ENCODE data around the gene SLC22A5. TPM values are rescaled to one million over a fixed set of nuclear protein-coding genes. Genes with fewer than 3 reads are reported as not detected.

Gene SLC22A5
- total and polyA plus RNA-seq, 9 donors, result 5.2 to 37.5 (median 10.4) TPM

DNA sequence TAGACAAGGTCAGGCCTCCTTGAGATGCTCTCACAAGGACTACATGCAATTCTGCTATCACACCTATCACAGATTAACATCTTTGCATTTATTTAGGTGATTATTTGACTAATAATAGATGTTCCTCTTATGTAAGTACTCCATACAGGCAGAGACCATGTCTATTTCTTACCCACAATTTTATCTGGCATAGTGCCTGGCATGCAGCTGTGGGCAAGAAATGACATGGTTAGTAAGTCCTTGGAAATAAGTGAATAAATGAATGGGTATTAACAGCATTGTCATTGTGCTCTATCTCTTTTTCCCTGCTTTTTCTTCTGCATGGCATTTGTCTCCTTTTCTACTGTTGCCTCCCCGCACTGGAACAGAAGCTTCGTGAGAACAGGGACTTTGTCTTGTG lies 49.4 kb downstream of the SLC22A5 start:
- Histone ChIP-seq H3K9me3 (no peaks in the 10 kb centered on the region), H3K27ac (peak overlapping the region in 1 of 2 donors; percentile 12), H3K4me1 (ENCODE audit: insufficient read depth) (peaks cover 22% of the 10 kb centered on the region), H3K36me3 (no peaks in the 10 kb centered on the region), H3K27me3 (no peaks in the 10 kb centered on the region), H3K4me3 (no peak overlapping the region)
- WGBS, 3 donors, result 87 to 96% (median 94%) methylated on average over 2 of the region's 2 CpGs
- peak in 1 of 5 donors; percentile 14 for DNase-seq
- intact Hi-C loops (cut with DNase I), result loop anchor here in 2 of 4 donors (5.0 to 10.0 kb wide), 2 partner anchors 76 to 78 kb away; partner anchors contain the start of gene IRF1 (in 1 of the 2)
- TF ChIP-seq POLR2A (IDR thresholded peaks at IDR 0.05) (no peak), EP300 (IDR thresholded peaks at IDR 0.05) (no peak)
- TF ChIP-seq, protein P1, sequence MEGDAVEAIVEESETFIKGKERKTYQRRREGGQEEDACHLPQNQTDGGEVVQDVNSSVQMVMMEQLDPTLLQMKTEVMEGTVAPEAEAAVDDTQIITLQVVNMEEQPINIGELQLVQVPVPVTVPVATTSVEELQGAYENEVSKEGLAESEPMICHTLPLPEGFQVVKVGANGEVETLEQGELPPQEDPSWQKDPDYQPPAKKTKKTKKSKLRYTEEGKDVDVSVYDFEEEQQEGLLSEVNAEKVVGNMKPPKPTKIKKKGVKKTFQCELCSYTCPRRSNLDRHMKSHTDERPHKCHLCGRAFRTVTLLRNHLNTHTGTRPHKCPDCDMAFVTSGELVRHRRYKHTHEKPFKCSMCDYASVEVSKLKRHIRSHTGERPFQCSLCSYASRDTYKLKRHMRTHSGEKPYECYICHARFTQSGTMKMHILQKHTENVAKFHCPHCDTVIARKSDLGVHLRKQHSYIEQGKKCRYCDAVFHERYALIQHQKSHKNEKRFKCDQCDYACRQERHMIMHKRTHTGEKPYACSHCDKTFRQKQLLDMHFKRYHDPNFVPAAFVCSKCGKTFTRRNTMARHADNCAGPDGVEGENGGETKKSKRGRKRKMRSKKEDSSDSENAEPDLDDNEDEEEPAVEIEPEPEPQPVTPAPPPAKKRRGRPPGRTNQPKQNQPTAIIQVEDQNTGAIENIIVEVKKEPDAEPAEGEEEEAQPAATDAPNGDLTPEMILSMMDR (IDR thresholded peaks at IDR 0.05), result no peak

DNA sequence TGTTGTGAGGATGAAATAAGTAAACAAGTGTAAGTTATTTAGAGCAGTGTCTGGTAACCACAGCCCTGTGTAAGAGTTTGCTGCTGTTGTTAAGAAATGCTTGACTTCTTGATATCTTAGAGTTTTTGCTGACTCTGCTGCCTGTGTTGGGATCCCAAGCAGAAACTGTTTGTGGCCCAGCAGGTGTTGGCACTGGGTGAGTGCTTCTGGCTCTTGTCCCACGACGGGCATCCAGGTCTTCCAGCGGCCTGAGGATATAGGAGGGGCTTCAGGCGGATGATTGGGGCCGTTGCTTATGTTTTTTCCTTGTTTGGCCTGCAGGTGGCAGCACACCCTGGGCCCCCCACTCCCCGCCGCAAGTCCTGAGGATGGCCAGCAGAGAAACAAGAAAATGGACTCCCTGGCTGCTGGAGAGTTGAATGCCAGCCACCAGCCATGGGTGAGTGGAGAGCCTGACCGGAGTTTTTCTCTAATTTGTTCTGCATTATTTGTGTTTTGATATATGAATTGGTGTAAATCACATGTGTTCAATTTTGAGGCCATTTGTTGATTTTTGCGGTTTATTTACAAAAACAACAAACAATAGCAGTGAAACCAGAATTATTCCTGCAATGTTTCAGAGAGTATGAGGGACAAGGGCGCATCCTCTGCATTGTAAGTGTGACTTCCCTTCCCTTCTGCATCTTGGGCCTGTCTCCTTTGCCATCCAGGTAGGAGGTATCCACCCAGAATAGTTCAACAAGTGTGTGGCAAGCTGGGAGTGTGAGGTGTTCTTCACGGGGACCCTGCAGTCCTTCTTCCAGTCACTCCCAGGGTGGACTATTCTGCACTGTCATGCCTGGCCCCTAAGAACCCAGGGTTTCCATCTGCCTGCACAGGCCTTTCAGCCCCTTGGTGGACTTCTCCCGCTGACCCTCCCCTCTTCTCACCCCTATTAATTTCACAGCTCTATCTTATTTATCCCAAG lies 50.3 kb downstream of the SLC22A5 start:
- Histone ChIP-seq H3K36me3 (no peaks in the 10 kb centered on the region), H3K9me3 (no peaks in the 10 kb centered on the region), H3K4me1 (ENCODE audit: insufficient read depth) (peaks cover 25% of the 10 kb centered on the region), H3K27ac (peak overlapping the region in 1 of 2 donors; percentile 12), H3K4me3 (no peak overlapping the region), H3K27me3 (no peaks in the 10 kb centered on the region)
- 25 to 29% (median 27%) methylated on average over 12 of the region's 12 CpGs for WGBS, 3 donors
- no peak for TF ChIP-seq POLR2A (IDR thresholded peaks at IDR 0.05)
- TF ChIP-seq EP300 (IDR thresholded peaks at IDR 0.05), result no peak
- TF ChIP-seq, protein P1 (IDR thresholded peaks at IDR 0.05), result peak; percentile 89 to 92 (median 89)
- intact Hi-C loops (cut with DNase I), result loop anchor here (2.0 to 10.0 kb wide), 6 partner anchors 55 to 78 kb away; partner anchors contain the start of gene IRF1 (in 2 of the 4)
- DNase-seq, result peak; percentile 60 to 82 (median 77)

DNA sequence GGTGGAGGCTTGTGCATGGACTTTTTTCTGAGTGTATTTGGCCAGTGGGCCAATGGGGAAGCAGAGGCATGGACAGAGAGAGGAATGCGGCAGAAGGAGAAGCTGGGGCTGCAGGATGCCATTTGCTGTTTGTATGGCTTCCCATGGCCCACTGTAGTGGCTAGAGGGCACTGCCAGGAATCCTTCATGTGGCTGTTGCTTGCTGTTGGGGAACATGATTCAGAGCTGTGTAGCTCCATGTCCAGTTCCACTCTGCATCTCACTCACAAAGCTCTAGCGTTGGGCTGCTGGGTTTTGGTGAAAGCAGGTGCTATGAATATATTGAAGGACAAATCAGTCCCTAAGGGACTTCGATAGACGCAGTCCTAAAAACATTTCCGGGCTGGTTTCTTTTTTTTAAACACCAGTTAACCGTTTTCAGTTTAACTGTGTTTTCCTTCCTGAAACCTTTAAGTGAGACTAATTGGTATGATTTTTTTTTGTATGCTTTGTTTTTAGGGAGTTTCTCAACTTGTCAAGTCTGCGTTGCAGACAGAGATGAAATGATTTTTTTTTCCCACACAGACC lies 51.3 kb downstream of the SLC22A5 start:
- intact Hi-C loops (cut with DNase I), result loop anchor here (2.0 to 10.0 kb wide), 4 partner anchors 54 to 76 kb away; partner anchors contain the start of gene IRF1 (in 1 of the 4)

DNA sequence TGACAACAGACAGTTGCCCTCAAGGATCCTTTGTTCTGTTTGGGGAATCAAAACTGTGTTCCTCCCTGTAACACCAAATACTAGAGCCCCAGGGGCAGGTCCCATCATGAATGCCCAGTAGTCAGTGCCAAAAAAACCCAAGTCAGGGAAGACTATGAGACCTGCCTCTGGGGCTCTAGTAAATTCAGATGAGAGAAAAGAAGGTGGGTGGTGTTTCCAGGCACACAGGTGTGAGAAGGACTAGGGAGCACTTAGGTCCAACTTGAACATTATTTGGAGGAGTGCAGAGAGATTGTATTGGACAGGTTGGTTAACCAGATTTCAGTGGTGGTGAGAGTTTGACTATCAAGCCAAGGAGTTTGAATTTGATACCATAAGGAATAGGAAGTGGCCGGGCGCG lies 52.0 kb downstream of the SLC22A5 start:
- 93 to 98% (median 94%) methylated on average over 3 of the region's 3 CpGs for WGBS, 3 donors
- intact Hi-C loops (cut with DNase I), result loop anchor here (2.0 to 10.0 kb wide), 4 partner anchors 53 to 75 kb away; partner anchors contain the start of gene IRF1 (in 1 of the 4)
- no peak overlapping the region for H3K4me3 ChIP-seq
- H3K27me3 ChIP-seq, result no peaks in the 10 kb centered on the region
- no peaks in the 10 kb centered on the region for H3K36me3 ChIP-seq
- TF ChIP-seq EP300 (IDR thresholded peaks at IDR 0.05), result no peak
- TF ChIP-seq, protein P1 (IDR thresholded peaks at IDR 0.05), result no peak
- no peak for TF ChIP-seq POLR2A (IDR thresholded peaks at IDR 0.05)
- H3K9me3 ChIP-seq, result no peaks in the 10 kb centered on the region
- H3K4me1 ChIP-seq (ENCODE audit: insufficient read depth), result peaks cover 26% of the 10 kb centered on the region
- peak overlapping the region in 1 of 2 donors; percentile 27 for H3K27ac ChIP-seq
- no peak for DNase-seq

More for the DNA sequence above, 51.3 kb downstream of the SLC22A5 start:
- peaks cover 23% of the 10 kb centered on the region for H3K4me1 ChIP-seq (ENCODE audit: insufficient read depth)
- no peak overlapping the region for H3K27ac ChIP-seq
- peak in 1 of 5 donors; percentile 15 for DNase-seq
- TF ChIP-seq, protein P1 (IDR thresholded peaks at IDR 0.05), result no peak
- TF ChIP-seq EP300 (IDR thresholded peaks at IDR 0.05) (no peak), POLR2A (IDR thresholded peaks at IDR 0.05) (no peak)
- H3K9me3 ChIP-seq, result no peaks in the 10 kb centered on the region
- no peaks in the 10 kb centered on the region for H3K27me3 ChIP-seq
- H3K4me3 ChIP-seq, result no peak overlapping the region
- 41 to 54% (median 52%) methylated on average over 7 of the region's 7 CpGs for WGBS, 3 donors
- no peaks in the 10 kb centered on the region for H3K36me3 ChIP-seq
